Naive B cell (primary cell): ENCODE data around the gene MOB1A. TPM values are rescaled to one million over a fixed set of nuclear protein-coding genes. Genes with fewer than 3 reads are reported as not detected.

Experiments
- ATAC-seq, 2 donors: fragments of 150-1000 bp; cut with Tn5 transposase; 2 replicates each; pipeline ENCODE4 v1.10.0; 2021; ENCODE audit warnings: low read depth in 2 of 2, mild to moderate bottlenecking in 2 of 2, moderate library complexity in 2 of 2
- DNase-seq: peaks from one replicate; pipeline ENCODE4 v3.0.0; 2022
- H3K27ac Mint-ChIP-seq, 6 donors: one replicate each; pipeline ENCODE4 v1.8.0; 2020 to 2022; ENCODE audit warnings: mild to moderate bottlenecking in 6 of 6, mixed read lengths in 6 of 6, moderate library complexity in 5 of 6, inconsistent platforms in 2 of 6
- H3K27me3 Mint-ChIP-seq, 3 donors: one replicate each; pipeline ENCODE4 v1.8.0; 2021 to 2022; ENCODE audit warnings: mixed read lengths in 3 of 3, mild to moderate bottlenecking in 1 of 3
- H3K36me3 Mint-ChIP-seq, 2 donors: one replicate each; pipeline ENCODE4 v1.8.0; 2020 to 2022; ENCODE audit warnings: mixed read lengths in 2 of 2, inconsistent platforms in 1 of 2, mild to moderate bottlenecking in 1 of 2
- H3K4me1 Mint-ChIP-seq, 3 donors: one replicate each; pipeline ENCODE4 v1.8.0; 2020 to 2022; ENCODE audit warnings: mixed read lengths in 3 of 3, inconsistent platforms in 1 of 3, mild to moderate bottlenecking in 1 of 3, moderate library complexity in 1 of 3
- H3K4me3 Mint-ChIP-seq, 8 donors: one replicate each; pipeline ENCODE4 v1.8.0; 2020 to 2022; ENCODE audit warnings: mild to moderate bottlenecking in 8 of 8, mixed read lengths in 8 of 8, moderate library complexity in 8 of 8, inconsistent platforms in 2 of 8
- H3K9me3 Mint-ChIP-seq, 7 donors: one replicate each; pipeline ENCODE4 v1.8.0; 2020 to 2022; ENCODE audit warnings: mixed read lengths in 7 of 7, mild to moderate bottlenecking in 5 of 7, inconsistent platforms in 2 of 7, moderate library complexity in 1 of 7
- polyA plus RNA-seq, 6 donors: library from polyadenylated mRNA; unstranded; fragments of 300-500 nt; fragmentation: Illumina TruSeq; gene quantifications; one replicate each; pipeline ENCODE4 v1.2.3, GENCODE V29; 2021; ENCODE audit warnings: low read depth in 6 of 6

Gene MOB1A
- polyA plus RNA-seq, 6 donors from 2014 or later = 217 to 269 (median 220) TPM

DNA sequence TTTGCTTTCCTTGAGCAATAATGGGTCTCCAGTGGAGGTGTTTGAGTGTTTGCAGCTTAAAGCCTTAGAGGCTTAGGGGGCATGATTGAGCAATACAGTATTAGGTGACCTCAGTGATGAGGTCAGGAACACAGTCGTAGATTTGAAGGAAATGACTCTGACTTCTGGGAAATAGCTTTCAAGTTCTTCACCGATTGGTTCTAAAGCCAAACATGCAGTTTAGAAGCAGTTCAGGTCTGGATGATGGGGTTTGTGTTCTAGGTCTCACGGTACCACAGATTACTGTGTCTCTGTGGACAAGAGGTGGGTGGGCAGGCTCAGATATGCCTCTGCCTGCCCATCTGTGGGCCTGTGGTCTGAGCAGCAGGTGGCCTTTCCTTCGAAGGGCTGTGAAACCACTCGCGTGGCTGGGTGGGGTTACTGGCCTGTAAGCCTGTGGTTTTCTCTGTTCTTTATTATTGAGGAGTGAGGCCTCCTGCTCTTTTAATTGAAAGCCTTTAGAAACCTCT lies 27.6 kb upstream of the MOB1A start:
- Mint-ChIP-seq H3K36me3 (no peaks in the 10 kb centered on the region), H3K4me1 (peaks cover 15 to 34% (median 15%) of the 10 kb centered on the region in 3 donors), H3K27me3 (no peaks in the 10 kb centered on the region), H3K9me3 (no peaks in the 10 kb centered on the region), H3K27ac (peak overlapping the region; percentile 79 to 93 (median 88)), H3K4me3 (peak overlapping the region; percentile 4 to 88 (median 72))
- ATAC-seq = peak; percentile 77 to 80
- DNase-seq = peak; percentile 21

DNA sequence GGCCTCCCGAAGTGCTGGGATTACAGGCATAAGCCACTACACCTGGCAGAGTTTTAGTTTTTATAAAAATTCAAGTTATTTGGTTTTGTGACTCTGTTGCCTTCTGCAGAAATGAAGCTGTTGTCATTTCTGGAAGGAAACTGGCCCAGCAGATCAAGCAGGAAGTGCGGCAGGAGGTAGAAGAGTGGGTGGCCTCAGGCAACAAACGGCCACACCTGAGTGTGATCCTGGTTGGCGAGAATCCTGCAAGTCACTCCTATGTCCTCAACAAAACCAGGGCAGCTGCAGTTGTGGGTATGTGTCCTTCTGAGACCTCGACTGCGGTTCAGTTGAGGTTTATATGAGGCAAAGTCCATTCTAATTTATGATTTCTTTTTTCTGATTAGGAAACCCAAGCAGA lies 26.9 kb upstream of the MOB1A start:
- DNase-seq (no peak), ATAC-seq (peak; percentile 39 to 46)
- H3K27ac Mint-ChIP-seq = peak overlapping the region in 5 of 6 donors; percentile 62 to 93 (median 82)
- peaks cover 15 to 34% (median 15%) of the 10 kb centered on the region in 3 donors for H3K4me1 Mint-ChIP-seq
- H3K36me3 Mint-ChIP-seq = no peaks in the 10 kb centered on the region
- H3K27me3 Mint-ChIP-seq = no peaks in the 10 kb centered on the region
- H3K9me3 Mint-ChIP-seq = no peaks in the 10 kb centered on the region
- peak overlapping the region; percentile 4 to 78 (median 63) for H3K4me3 Mint-ChIP-seq

DNA sequence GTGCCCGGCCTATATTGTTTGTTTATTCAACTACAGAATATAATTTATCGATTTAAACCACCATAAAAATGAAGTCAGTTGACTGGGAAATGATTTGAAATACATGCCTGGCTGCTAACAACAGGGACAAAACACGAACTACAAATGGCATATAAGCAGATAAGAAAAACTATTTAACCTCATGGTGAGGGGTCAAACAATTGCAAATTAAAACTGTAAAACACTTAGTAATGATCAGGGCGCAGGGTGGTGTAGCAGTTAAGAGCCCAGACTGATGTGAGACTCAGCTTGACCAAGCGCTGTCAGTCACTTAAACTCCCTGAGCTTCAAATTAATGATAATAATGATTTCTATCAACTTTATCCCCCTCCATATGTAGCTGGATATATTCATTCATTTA lies 26.4 kb upstream of the MOB1A start:
- H3K27me3 Mint-ChIP-seq = no peaks in the 10 kb centered on the region

DNA sequence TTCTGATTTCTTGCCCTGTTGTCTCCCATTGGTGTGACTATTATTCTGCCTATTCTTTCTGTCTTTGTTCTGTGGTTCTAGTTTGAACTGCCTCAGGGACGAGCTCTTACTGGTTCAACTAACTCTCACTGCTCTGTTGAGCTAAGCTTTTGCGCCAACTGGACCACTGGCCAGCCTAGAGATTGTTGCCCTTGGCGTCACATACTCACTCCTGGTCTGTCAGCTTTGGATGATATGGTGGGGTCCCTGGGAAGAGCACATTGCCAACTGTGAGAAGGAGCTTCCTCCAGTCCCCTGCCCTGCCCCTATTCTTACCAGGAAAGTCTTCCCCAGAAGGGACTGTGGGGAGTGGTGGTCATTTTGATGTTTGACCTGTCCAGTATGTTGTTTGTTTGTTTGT lies 25.8 kb upstream of the MOB1A start:
- no peaks in the 10 kb centered on the region for H3K9me3 Mint-ChIP-seq
- peaks cover 22 to 40% (median 23%) of the 10 kb centered on the region in 3 donors for H3K4me1 Mint-ChIP-seq
- ATAC-seq (no peak), DNase-seq (no peak)
- no peak overlapping the region for H3K4me3 Mint-ChIP-seq
- no peaks in the 10 kb centered on the region for H3K27me3 Mint-ChIP-seq
- H3K36me3 Mint-ChIP-seq = no peaks in the 10 kb centered on the region
- no peak overlapping the region for H3K27ac Mint-ChIP-seq

More for the DNA sequence above, 26.4 kb upstream of the MOB1A start:
- Mint-ChIP-seq H3K4me1 (peaks cover 17 to 35% (median 17%) of the 10 kb centered on the region in 3 donors), H3K4me3 (peak overlapping the region in 5 of 8 donors; percentile 48 to 78 (median 71)), H3K9me3 (no peaks in the 10 kb centered on the region), H3K36me3 (no peaks in the 10 kb centered on the region), H3K27ac (peak overlapping the region in 3 of 6 donors; percentile 60 to 89 (median 79))
- ATAC-seq = no peak
- DNase-seq = no peak

DNA sequence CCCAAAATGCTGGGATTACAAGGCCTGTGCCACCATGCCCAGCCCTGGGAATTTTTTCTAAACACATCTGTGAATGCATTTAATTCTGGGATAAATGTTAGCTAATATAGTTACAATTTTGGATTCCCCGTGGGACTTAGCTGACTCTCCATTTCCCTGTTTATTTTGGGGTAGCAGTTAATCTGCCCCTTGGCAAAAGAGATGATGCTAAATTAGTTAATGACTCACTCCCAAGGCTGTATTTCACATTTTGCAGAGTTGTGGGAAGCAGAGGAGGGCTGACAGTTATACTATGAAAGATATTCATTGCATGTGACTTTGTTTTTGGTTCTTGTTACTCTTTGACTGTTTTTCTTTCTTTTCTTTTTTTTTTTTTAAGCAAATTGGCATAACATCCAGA lies 22.9 kb upstream of the MOB1A start:
- peak overlapping the region in 2 of 8 donors; percentile 40 to 83 for H3K4me3 Mint-ChIP-seq
- H3K27me3 Mint-ChIP-seq = no peaks in the 10 kb centered on the region
- no peaks in the 10 kb centered on the region for H3K36me3 Mint-ChIP-seq
- ATAC-seq (no peak), DNase-seq (no peak)
- H3K27ac Mint-ChIP-seq = peak overlapping the region in 1 of 6 donors; percentile 9
- H3K4me1 Mint-ChIP-seq = peaks cover 34 to 44% (median 36%) of the 10 kb centered on the region in 3 donors
- H3K9me3 Mint-ChIP-seq = no peaks in the 10 kb centered on the region

DNA sequence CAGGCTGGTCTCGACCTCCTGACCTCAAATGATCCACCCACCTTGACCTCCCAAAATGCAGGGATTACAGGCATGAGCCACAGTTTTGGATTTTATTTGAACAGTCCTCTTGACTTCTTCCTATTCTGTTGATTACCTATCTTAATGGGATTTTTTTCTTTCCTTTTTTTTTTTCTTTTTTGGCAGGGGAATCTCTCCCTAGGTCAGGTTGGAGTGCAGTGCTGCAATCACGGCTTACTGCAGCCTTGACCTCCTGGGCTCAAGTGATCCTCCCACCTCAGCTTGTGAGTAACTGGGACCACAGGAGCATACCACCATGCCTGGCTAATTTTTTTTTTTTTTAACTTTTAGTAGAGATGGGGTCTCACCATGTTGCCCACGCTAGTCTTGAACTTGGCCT lies 22.5 kb upstream of the MOB1A start:
- H3K27me3 Mint-ChIP-seq = no peaks in the 10 kb centered on the region
- no peak for DNase-seq
- H3K9me3 Mint-ChIP-seq = no peaks in the 10 kb centered on the region
- ATAC-seq = no peak
- peak overlapping the region in 1 of 6 donors; percentile 54 for H3K27ac Mint-ChIP-seq
- H3K4me3 Mint-ChIP-seq = peak overlapping the region in 2 of 8 donors; percentile 40 to 83
- no peaks in the 10 kb centered on the region for H3K36me3 Mint-ChIP-seq
- peaks cover 30 to 40% (median 32%) of the 10 kb centered on the region in 3 donors for H3K4me1 Mint-ChIP-seq

DNA sequence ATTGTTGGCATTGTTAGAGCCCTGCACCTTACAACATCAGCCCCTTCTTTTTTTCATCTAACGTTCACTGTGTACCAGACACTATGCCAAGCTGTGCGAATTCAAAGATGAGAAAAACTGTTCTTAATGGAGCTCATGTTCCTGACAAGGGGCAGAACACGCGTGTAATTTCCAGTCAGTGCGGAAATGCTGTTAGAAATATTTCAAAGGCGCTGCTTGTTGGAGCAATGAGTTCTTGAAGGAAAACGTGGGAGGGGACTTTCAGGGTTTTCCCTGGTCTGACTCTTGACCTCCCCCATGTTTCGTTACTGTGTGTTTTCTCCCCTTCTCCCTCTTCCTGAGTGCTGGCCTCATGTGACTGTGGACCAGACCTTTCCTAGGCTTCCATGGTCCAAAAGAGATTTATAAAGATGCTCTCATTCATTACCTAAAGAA lies 21.2 kb upstream of the MOB1A start:
- no peak for ATAC-seq
- H3K4me1 Mint-ChIP-seq = peaks cover 22 to 27% (median 23%) of the 10 kb centered on the region in 3 donors
- no peaks in the 10 kb centered on the region for H3K9me3 Mint-ChIP-seq
- H3K27ac Mint-ChIP-seq = peak overlapping the region in 4 of 6 donors; percentile 69 to 99 (median 92)
- H3K36me3 Mint-ChIP-seq = no peaks in the 10 kb centered on the region
- no peaks in the 10 kb centered on the region for H3K27me3 Mint-ChIP-seq
- peak overlapping the region; percentile 83 to 99 (median 97) for H3K4me3 Mint-ChIP-seq
- no peak for DNase-seq

DNA sequence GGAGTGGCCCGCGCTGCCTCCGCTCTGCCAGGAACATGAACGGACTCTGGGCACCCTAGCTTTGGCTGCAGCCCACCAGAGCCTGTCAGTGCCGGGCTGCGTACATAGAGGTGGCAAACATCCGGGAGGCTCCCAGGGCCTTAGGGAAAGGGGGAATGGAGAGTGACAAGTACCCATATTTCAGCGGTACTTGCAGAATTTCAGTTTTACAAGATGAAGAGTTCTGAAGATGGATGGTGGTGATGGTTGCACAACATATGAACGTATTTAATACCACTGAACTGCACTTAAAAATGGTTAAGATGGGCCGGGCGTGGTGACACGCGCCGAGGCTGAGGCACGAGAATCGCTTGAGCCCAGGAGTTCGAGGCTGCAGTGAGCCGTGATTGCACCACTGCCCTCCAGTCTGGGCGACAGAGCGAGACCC lies 20.6 kb upstream of the MOB1A start:
- H3K4me3 Mint-ChIP-seq = peak overlapping the region; percentile 83 to 99 (median 97)
- ATAC-seq (no peak), DNase-seq (no peak)
- peak overlapping the region; percentile 92 to 99 (median 96) for H3K27ac Mint-ChIP-seq
- H3K36me3 Mint-ChIP-seq = no peaks in the 10 kb centered on the region
- peaks cover 22 to 24% (median 23%) of the 10 kb centered on the region in 3 donors for H3K4me1 Mint-ChIP-seq
- no peaks in the 10 kb centered on the region for H3K9me3 Mint-ChIP-seq
- H3K27me3 Mint-ChIP-seq = no peaks in the 10 kb centered on the region

DNA sequence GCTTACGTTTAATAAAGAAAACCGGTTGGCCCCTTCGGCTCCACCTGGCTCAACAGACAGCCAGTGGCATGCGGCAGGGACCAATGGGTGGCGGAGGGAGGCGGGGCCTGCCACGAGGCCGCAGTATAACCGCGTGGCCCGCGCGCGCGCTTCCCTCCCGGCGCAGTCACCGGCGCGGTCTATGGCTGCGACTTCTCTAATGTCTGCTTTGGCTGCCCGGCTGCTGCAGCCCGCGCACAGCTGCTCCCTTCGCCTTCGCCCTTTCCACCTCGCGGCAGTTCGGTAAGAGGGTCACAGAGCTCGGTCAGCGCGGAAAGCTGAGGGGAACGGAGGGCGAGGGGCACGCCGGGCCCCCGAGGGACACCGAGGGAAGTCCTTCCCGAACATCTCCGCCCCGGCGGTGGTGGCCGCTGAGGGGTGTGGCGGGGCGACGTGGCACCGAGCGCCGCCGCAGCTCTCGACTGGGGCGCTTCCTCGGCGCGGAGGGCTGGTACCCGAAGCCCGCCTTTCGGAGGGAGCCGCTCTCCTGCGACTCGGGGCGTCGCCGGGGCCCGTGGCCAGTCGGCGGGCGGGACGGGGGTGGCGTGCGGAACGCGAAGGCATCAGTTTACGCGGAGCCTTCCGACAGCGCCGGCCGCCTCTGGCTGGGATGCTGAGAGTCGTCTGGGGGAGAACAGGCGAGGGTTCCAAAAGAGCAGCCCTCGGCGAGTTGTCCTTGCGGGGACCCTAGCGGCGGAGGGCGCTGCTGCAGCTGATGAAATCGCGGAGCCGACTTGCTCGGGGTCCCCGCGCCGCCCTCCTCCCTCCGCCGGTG lies 20.0 kb upstream of the MOB1A start, which contains the start of gene MTHFD2:
Gene MTHFD2, plus strand, starts transcription at position 155 of the 814 bp plus-strand sequence. Its CDS starts 27 bp downstream, at position 182.
- DNase-seq (peak; percentile 89), ATAC-seq (peak; percentile 86 to 87)
- Mint-ChIP-seq H3K27me3 (no peaks in the 10 kb centered on the region), H3K27ac (peak within 1 kb of the TSS; percentile 98 to 100 (median 99)), H3K36me3 (no peaks in the 10 kb centered on the region), H3K9me3 (no peaks in the 10 kb centered on the region), H3K4me3 (peak within 1 kb of the TSS; percentile 83 to 99 (median 98)), H3K4me1 (peaks cover 22 to 23% (median 22%) of the 10 kb centered on the region in 3 donors)

DNA sequence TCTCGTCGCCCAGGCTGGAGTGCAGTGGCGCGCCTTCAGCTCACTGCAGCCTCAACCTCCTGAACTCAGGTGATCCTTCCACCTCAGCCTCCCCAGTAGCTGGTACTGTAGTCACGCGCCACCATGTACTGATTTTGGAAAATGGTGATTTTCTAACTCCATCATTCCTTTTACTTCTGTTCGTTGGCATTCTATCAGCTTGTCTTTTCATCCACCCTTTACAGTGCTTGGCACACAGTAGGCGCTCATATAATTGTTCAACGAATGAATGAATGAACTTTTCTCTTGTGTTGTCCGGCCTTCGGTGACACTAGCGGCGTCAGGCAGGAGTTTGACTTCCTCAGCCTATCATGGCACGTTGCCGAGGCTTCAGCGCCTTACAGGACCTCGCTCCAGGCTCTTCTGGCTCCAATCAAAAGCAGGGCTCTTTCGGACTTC lies 19.4 kb upstream of the MOB1A start:
- Mint-ChIP-seq H3K4me1 (peaks cover 21 to 23% (median 22%) of the 10 kb centered on the region in 3 donors), H3K36me3 (no peaks in the 10 kb centered on the region), H3K4me3 (peak overlapping the region; percentile 83 to 99 (median 98)), H3K27me3 (no peaks in the 10 kb centered on the region), H3K9me3 (no peaks in the 10 kb centered on the region), H3K27ac (peak overlapping the region; percentile 98 to 100 (median 99))
- DNase-seq (no peak), ATAC-seq (no peak)

DNA sequence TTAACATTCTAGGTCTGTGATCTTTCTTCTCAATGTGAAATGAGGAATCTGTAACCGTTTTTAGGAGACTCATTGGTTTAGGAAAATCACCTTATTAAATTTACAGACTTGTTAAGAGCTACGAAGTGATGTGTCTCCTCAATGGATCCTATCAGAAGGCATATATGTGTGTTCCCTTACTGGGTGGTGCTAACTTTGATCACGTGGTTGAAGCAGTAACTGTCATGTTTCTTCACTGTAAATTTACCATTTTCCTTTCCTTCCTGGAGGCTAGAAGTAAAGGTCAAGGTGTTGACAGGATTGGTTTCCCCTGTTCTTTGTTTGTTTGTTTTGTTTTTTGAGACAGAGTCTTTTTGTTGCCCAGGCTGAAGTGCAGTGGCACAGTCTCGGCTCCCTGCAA lies 18.4 kb upstream of the MOB1A start:
- no peak for DNase-seq
- no peaks in the 10 kb centered on the region for H3K27me3 Mint-ChIP-seq
- peak overlapping the region in 2 of 6 donors; percentile 30 to 34 for H3K27ac Mint-ChIP-seq
- no peaks in the 10 kb centered on the region for H3K36me3 Mint-ChIP-seq
- H3K4me3 Mint-ChIP-seq = peak overlapping the region in 2 of 8 donors; percentile 24 to 57
- H3K9me3 Mint-ChIP-seq = no peaks in the 10 kb centered on the region
- ATAC-seq = no peak
- peaks cover 21 to 23% (median 22%) of the 10 kb centered on the region in 3 donors for H3K4me1 Mint-ChIP-seq

DNA sequence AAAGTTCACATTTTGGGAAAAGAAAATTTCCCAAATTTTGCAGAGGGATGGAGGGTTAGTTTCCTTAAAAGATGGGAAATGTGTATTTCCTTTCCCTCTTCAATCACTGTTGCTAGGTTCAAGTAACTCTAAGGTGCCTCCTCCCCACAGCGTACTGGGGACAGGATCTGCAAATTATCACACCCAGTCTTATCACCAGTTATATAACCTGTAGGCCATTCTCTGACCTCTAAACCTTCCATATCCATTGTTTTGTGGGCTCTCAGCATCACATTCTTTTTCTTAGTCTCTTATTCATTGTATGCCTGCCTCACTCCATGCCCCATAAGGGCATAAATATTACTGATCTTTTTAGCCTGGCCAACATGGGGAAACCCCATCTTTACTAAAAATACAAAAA lies 16.1 kb upstream of the MOB1A start:
- H3K27me3 Mint-ChIP-seq = peaks cover 0 to 3% (median 0%) of the 10 kb centered on the region in 3 donors
- H3K4me3 Mint-ChIP-seq = no peak overlapping the region
- peaks cover 17 to 18% (median 17%) of the 10 kb centered on the region in 3 donors for H3K4me1 Mint-ChIP-seq
- no peak for ATAC-seq
- no peaks in the 10 kb centered on the region for H3K36me3 Mint-ChIP-seq
- no peaks in the 10 kb centered on the region for H3K9me3 Mint-ChIP-seq
- no peak overlapping the region for H3K27ac Mint-ChIP-seq
- DNase-seq = no peak

DNA sequence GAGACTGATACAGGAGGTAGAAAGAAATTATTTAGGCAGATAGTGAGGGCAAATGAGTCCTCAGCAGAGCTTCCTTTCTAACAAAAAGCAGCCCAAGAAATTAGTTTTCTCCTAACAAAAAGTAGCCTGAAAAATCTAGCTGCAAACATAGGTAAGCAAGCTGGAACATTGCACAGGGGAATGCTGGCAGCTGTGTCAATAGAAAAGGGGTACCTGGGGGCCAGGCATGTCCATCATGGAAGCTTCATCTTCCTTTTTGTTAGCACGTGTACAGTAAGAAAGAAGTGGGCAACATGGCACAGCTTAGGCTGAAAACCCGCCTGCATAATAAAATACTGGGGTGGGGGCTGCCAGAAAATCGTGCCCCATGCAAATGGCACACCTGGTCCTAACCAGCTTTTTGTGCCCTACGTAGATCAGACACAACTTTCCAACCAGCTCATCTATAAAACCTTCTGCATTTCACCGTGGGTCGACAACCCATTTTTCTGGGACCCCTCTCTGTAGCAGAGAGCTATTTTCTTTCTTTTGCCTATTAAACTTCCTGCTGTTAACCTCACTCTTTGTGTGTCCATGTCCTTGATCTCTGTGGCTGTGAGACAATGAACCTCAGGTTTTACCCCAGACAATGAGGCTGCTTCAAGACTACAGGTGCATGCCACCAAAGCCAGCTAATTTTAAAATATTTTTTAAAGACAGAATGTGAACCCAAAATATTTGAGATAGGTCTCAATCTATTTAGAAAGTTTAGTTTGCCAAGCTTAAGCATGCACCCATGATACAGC lies 13.1 kb upstream of the MOB1A start:
- Mint-ChIP-seq H3K9me3 (no peaks in the 10 kb centered on the region), H3K27me3 (peaks cover 0 to 3% (median 0%) of the 10 kb centered on the region in 3 donors), H3K27ac (peak overlapping the region in 1 of 6 donors; percentile 9), H3K4me3 (no peak overlapping the region), H3K36me3 (no peaks in the 10 kb centered on the region), H3K4me1 (peaks cover 0 to 11% (median 4%) of the 10 kb centered on the region in 3 donors)
- DNase-seq = no peak
- no peak for ATAC-seq
